ENCODE measurements around the gene CDH26.

GRCh38 chr20:60009826-60010616 lies 51.8 kb downstream of the CDH26 start:
- TF ChIP-seq CTCF (optimal IDR thresholded peaks at IDR 0.05 in 1 of 3, IDR thresholded peaks at IDR 0.05 in 1 of 3, conservative IDR thresholded peaks at IDR 0.05 in 1 of 3; ENCODE audit: extremely low read depth in 1 of 3, insufficient read depth in 2 of 3, low read length in 3 of 3): peak; percentile 19 to 39 (median 37)
- TF ChIP-seq EZH2 (IDR thresholded peaks at IDR 0.05; ENCODE audit: low read length): no peak

Measured in keratinocyte (primary cell).